Sigmoid colon (tissue), 7 donors: ENCODE results near the gene CMKLR1. TPM values are rescaled to one million over a fixed set of nuclear protein-coding genes. Genes with fewer than 3 reads are reported as not detected.

Experiments
- DNase-seq: peaks from one replicate; pipeline ENCODE4 v3.0.0-alpha.2; 2019
- H3K27ac ChIP-seq, 4 donors: fragments of 200-600 bp; sonication (generic); one replicate each; pipeline ENCODE4 v1.5.1; 2016 to 2019; ENCODE audit warnings: mild to moderate bottlenecking in 1 of 4
- H3K27me3 ChIP-seq, 3 donors: fragments of 200-600 bp; sonication (generic); one replicate each; pipeline ENCODE4 v1.5.1; 2019; ENCODE audit warnings: mild to moderate bottlenecking in 1 of 3
- H3K36me3 ChIP-seq, 4 donors: fragments of 200-600 bp; sonication (generic); one replicate each; pipeline ENCODE4 v1.5.1; 2016 to 2019
- H3K4me1 ChIP-seq, 4 donors: fragments of 200-600 bp; sonication (generic); one replicate each; pipeline ENCODE4 v1.5.1; 2017 to 2019
- H3K4me3 ChIP-seq, 4 donors: fragments of 200-600 bp; sonication (generic); one replicate each; pipeline ENCODE4 v1.5.1; 2017 to 2019; ENCODE audit warnings: mild to moderate bottlenecking in 2 of 4, moderate library complexity in 1 of 4
- H3K9me3 ChIP-seq, 4 donors: fragments of 200-600 bp in 3 of 4; sonication (generic) in 3 of 4; one replicate each; pipeline versions ENCODE4 v1.5.1 to v1.6.1; 2013 to 2019
- CTCF ChIP-seq, 4 experiments: fragments of 450-650 bp in 3 of 4; fragments of 200-600 bp in 1 of 4; IDR thresholded peaks; one replicate each; pipeline ENCODE4 v1.5.1; 2016 to 2019; ENCODE audit warnings: antibody characterized with exemption in 4 of 4, mild to moderate bottlenecking in 3 of 4, moderate library complexity in 2 of 4
- EP300 ChIP-seq, 4 donors: sonication (generic); formaldehyde crosslinking; IDR thresholded peaks; one replicate each; pipeline ENCODE4 v1.6.1; 2017; ENCODE audit warnings: antibody characterized with exemption in 4 of 4
- POLR2A ChIP-seq, 2 donors: fragments of 450-650 bp; IDR thresholded peaks; one replicate each; pipeline ENCODE4 v1.6.1; 2016; ENCODE audit warnings: antibody characterized with exemption in 2 of 2, mild to moderate bottlenecking in 2 of 2, moderate library complexity in 2 of 2
- POLR2AphosphoS5 ChIP-seq, 4 donors: sonication (generic); formaldehyde crosslinking; IDR thresholded peaks; one replicate each; pipeline ENCODE4 v1.6.1; 2017; ENCODE audit warnings: antibody characterized with exemption in 4 of 4
- WGBS, 2 donors: extraction: QIAGEN DNeasy Blood & Tissue Kit; methylation state at CpG; one replicate each; pipeline ENCODE4 v1.1.7; 2013; 5-methylcytosine and 5-hydroxymethylcytosine counted together
- intact Hi-C: fragments of 100-400 bp; cut with DNase I; formaldehyde crosslinking; loops from one replicate; pipeline ENCODE4 v1.15.1; 2023
- polyA plus RNA-seq, 3 donors: library from polyadenylated mRNA; stranded (reverse); fragments of 200-250 nt; gene quantifications; one replicate each; pipeline ENCODE4 v1.2.3, GENCODE V29; 2013
- total RNA-seq, 4 donors: library from RNA; depleted of rRNA; stranded (reverse); fragments of >200 nt; gene quantifications; one replicate each; pipeline ENCODE4 v1.1.0, GENCODE V29; 2016
- donor health status: healthy with polysubstance abuse.
- donor health status: Bipolar disorder and iron deficiency.
- donor health status: healthy.

CMKLR1 gene
- total and polyA plus RNA-seq, 7 donors, result 3.0 to 14.8 (median 10.0) TPM

GRCh38 chr12:108318472-108319275 lies 20.4 kb downstream of the CMKLR1 start:
- H3K4me3 ChIP-seq, result no peak overlapping the region
- DNase-seq, result no peak
- no peak overlapping the region for H3K27ac ChIP-seq
- H3K36me3 ChIP-seq, result no peaks in the 10 kb centered on the region
- peaks cover 0 to 4% (median 0%) of the 10 kb centered on the region in 3 donors for H3K27me3 ChIP-seq
- WGBS, 2 donors, result 59 to 78% methylated on average over 6 of the region's 6 CpGs
- peaks cover 0 to 21% (median 4%) of the 10 kb centered on the region in 4 donors for H3K4me1 ChIP-seq
- TF ChIP-seq CTCF (IDR thresholded peaks at IDR 0.05) (no peak), EP300 (IDR thresholded peaks at IDR 0.05) (no peak), POLR2AphosphoS5 (IDR thresholded peaks at IDR 0.05) (no peak), POLR2A (IDR thresholded peaks at IDR 0.05) (no peak)
- intact Hi-C loops, result no loop called here
- no peaks in the 10 kb centered on the region for H3K9me3 ChIP-seq

GRCh38 chr12:108317308-108318234 lies 21.5 kb downstream of the CMKLR1 start:
- no peak overlapping the region for H3K4me3 ChIP-seq
- no peak for TF ChIP-seq EP300 (IDR thresholded peaks at IDR 0.05)
- no peak for TF ChIP-seq POLR2A (IDR thresholded peaks at IDR 0.05)
- TF ChIP-seq CTCF (IDR thresholded peaks at IDR 0.05), result no peak
- no peak for TF ChIP-seq POLR2AphosphoS5 (IDR thresholded peaks at IDR 0.05)
- 52 to 77% methylated on average over 6 of the region's 6 CpGs for WGBS, 2 donors
- H3K36me3 ChIP-seq, result no peaks in the 10 kb centered on the region
- no peaks in the 10 kb centered on the region for H3K9me3 ChIP-seq
- no peak overlapping the region for H3K27ac ChIP-seq
- H3K4me1 ChIP-seq, result peaks cover 0 to 32% (median 15%) of the 10 kb centered on the region in 4 donors
- H3K27me3 ChIP-seq, result peaks cover 0 to 4% (median 0%) of the 10 kb centered on the region in 3 donors
- no peak for DNase-seq
- intact Hi-C loops, result no loop called here

GRCh38 chr12:108316176-108317086 lies 22.7 kb downstream of the CMKLR1 start:
- intact Hi-C loops, result no loop called here
- Histone ChIP-seq H3K9me3 (no peaks in the 10 kb centered on the region), H3K27ac (peak overlapping the region in 3 of 4 donors; percentile 22 to 49 (median 44))

More at GRCh38 chr12:108316176-108317086, 22.7 kb downstream of the CMKLR1 start:
- Histone ChIP-seq H3K36me3 (no peaks in the 10 kb centered on the region), H3K27me3 (peaks cover 0 to 4% (median 0%) of the 10 kb centered on the region in 3 donors), H3K4me1 (peaks cover 0 to 43% (median 26%) of the 10 kb centered on the region in 4 donors), H3K4me3 (no peak overlapping the region)
- TF ChIP-seq POLR2A (IDR thresholded peaks at IDR 0.05) (no peak), POLR2AphosphoS5 (IDR thresholded peaks at IDR 0.05) (no peak), CTCF (IDR thresholded peaks at IDR 0.05) (no peak), EP300 (IDR thresholded peaks at IDR 0.05) (no peak)
- 59 to 66% methylated on average over 12 of the region's 12 CpGs for WGBS, 2 donors
- DNase-seq, result no peak
